Caco-2 (cell line): Measurements from ENCODE around the gene CAMKK1. TPM values are rescaled to one million over a fixed set of nuclear protein-coding genes. Genes with fewer than 3 reads are reported as not detected.

ENCODE experiments used
- BruUV-seq: library from RNA; stranded (reverse); fragments of 400-500 nt; replicated peaks from 2 replicates; lab custom pipeline; 2021; lab: Mats Ljungman, UMichigan
- CTCF ChIA-PET: fragments of 300-600 bp; sonication (Branson Sonifier 250); formaldehyde crosslinking; loops from one replicate; lab custom pipeline; 2022; ENCODE audit warnings: antibody characterized with exemption; lab: Charles Lee
- POLR2A ChIA-PET: fragments of 300-600 bp; sonication (Branson Sonifier 250); formaldehyde crosslinking; loops from one replicate; lab custom pipeline; 2022; ENCODE audit warnings: antibody characterized with exemption; lab: Charles Lee
- DNase-seq, 2 experiments: peaks; one replicate each; pipeline versions ENCODE4 v3.0.0 to v3.0.0-alpha.2; 2020 to 2022
- H3K27me3 ChIP-seq: replicated peaks from 2 replicates; pipeline ENCODE4 v1.6.0; 2011; ENCODE audit warnings: low read length; ENCODE audit not compliant: control insufficient read depth, insufficient read depth
- H3K36me3 ChIP-seq: 2 replicates; pipeline ENCODE4 v1.5.1; 2011; ENCODE audit warnings: low read length; ENCODE audit not compliant: control insufficient read depth, insufficient read depth
- H3K4me1 ChIP-seq: fragments of 250-450 bp; sonication (Bioruptor Pico); 2 replicates; pipeline ENCODE4 v1.5.1; 2020; ENCODE audit warnings: mild to moderate bottlenecking
- H3K4me3 ChIP-seq: 2 replicates; pipeline ENCODE4 v1.5.1; 2011; ENCODE audit warnings: low read depth, mild to moderate bottlenecking, control low read depth, low read length
- H3K9me3 ChIP-seq: fragments of 250-450 bp; sonication (Bioruptor Pico); 2 replicates; pipeline ENCODE4 v1.5.1; 2020; ENCODE audit warnings: mild to moderate bottlenecking, moderate library complexity
- H3K27ac Mint-ChIP-seq: one replicate; pipeline ENCODE4 v1.8.0; 2022; ENCODE audit warnings: mixed read lengths; ENCODE audit not compliant: unreplicated experiment
- H3K27me3 Mint-ChIP-seq: one replicate; pipeline ENCODE4 v1.8.0; 2022; ENCODE audit warnings: mixed read lengths; ENCODE audit not compliant: insufficient read depth, unreplicated experiment
- H3K36me3 Mint-ChIP-seq: one replicate; pipeline ENCODE4 v1.8.0; 2022; ENCODE audit warnings: mild to moderate bottlenecking, mixed read lengths; ENCODE audit not compliant: insufficient read depth, unreplicated experiment
- H3K4me1 Mint-ChIP-seq: one replicate; pipeline ENCODE4 v1.8.0; 2022; ENCODE audit warnings: low read depth, mixed read lengths; ENCODE audit not compliant: unreplicated experiment
- H3K4me3 Mint-ChIP-seq: one replicate; pipeline ENCODE4 v1.8.0; 2022; ENCODE audit warnings: mild to moderate bottlenecking, moderate library complexity, mixed read lengths; ENCODE audit not compliant: unreplicated experiment
- H3K9me3 Mint-ChIP-seq: one replicate; pipeline ENCODE4 v1.8.0; 2022; ENCODE audit warnings: mixed read lengths; ENCODE audit not compliant: unreplicated experiment
- CTCF ChIP-seq, 2 experiments: fragments of 200-600 bp in 1 of 2; IDR thresholded peaks; 1 replicate in 1 of 2; 2 replicates in 1 of 2; pipeline versions ENCODE4 v1.5.1 to v1.8.0; 2011 to 2022; ENCODE audit warnings: antibody characterized with exemption in 1 of 2, control low read depth in 1 of 2, inconsistent platforms in 1 of 2, low read depth in 1 of 2, low read length in 1 of 2, mild to moderate bottlenecking in 1 of 2, moderate library complexity in 1 of 2; ENCODE audit not compliant: insufficient read depth in 1 of 2, severe bottlenecking in 1 of 2, unreplicated experiment in 1 of 2
- intact Hi-C: fragments of 100-400 bp; cut with micrococcal nuclease; formaldehyde crosslinking; loops from one replicate; pipeline ENCODE4 v1.10.0; 2022; ENCODE audit not compliant: unreplicated experiment
- total RNA-seq: library from RNA; stranded (reverse); gene quantifications from 2 replicates; pipeline ENCODE4 v1.2.3, GENCODE V29; 2022

Gene CAMKK1
- total RNA-seq, 1 experiment from 2014 or later: 1.9 TPM

GRCh38 chr17:3879591-3880417 lies 13.0 kb downstream of the CAMKK1 start:
- Histone ChIP-seq H3K4me1 (no peaks in the 10 kb centered on the region), H3K27me3 (no peaks in the 10 kb centered on the region), H3K4me3 (no peak overlapping the region), H3K36me3 (no peaks in the 10 kb centered on the region), H3K9me3 (no peaks in the 10 kb centered on the region)
- POLR2A ChIA-PET: no interaction called here
- no peak overlapping the region for H3K27ac Mint-ChIP-seq
- CTCF ChIA-PET: no interaction called here
- DNase-seq: no peak
- no peaks in the 10 kb centered on the region for H3K36me3 Mint-ChIP-seq
- no peaks in the 10 kb centered on the region for H3K27me3 Mint-ChIP-seq
- no peak overlapping the region for H3K4me3 Mint-ChIP-seq
- no peaks in the 10 kb centered on the region for H3K9me3 Mint-ChIP-seq
- TF ChIP-seq CTCF (IDR thresholded peaks at IDR 0.05; ENCODE audit: insufficient read depth in 1 of 2, low read depth in 1 of 2, low read length in 1 of 2, severe bottlenecking in 1 of 2, unreplicated experiment in 1 of 2): no peak
- no peaks in the 10 kb centered on the region for H3K4me1 Mint-ChIP-seq
- no TSS peak for BruUV-seq
- intact Hi-C loops: no loop called here

GRCh38 chr17:3879186-3879585 lies 13.7 kb downstream of the CAMKK1 start:
- Mint-ChIP-seq H3K27ac (no peak overlapping the region), H3K36me3 (no peaks in the 10 kb centered on the region), H3K9me3 (no peaks in the 10 kb centered on the region), H3K4me1 (no peaks in the 10 kb centered on the region), H3K4me3 (no peak overlapping the region), H3K27me3 (no peaks in the 10 kb centered on the region)
- no peaks in the 10 kb centered on the region for H3K27me3 ChIP-seq
- H3K36me3 ChIP-seq: no peaks in the 10 kb centered on the region
- BruUV-seq: no TSS peak
- no peak for DNase-seq
- intact Hi-C loops: no loop called here
- H3K4me1 ChIP-seq: no peaks in the 10 kb centered on the region
- CTCF ChIA-PET: no interaction called here
- no peak overlapping the region for H3K4me3 ChIP-seq
- no peak for TF ChIP-seq CTCF (IDR thresholded peaks at IDR 0.05; ENCODE audit: insufficient read depth in 1 of 2, low read depth in 1 of 2, low read length in 1 of 2, severe bottlenecking in 1 of 2, unreplicated experiment in 1 of 2)
- H3K9me3 ChIP-seq: no peaks in the 10 kb centered on the region
- POLR2A ChIA-PET: no interaction called here

- Histone ChIP-seq H3K27me3 (no peaks in the 10 kb centered on the region), H3K4me1 (no peaks in the 10 kb centered on the region), H3K36me3 (no peaks in the 10 kb centered on the region), H3K4me3 (no peak overlapping the region), H3K9me3 (no peaks in the 10 kb centered on the region)
- Mint-ChIP-seq H3K36me3 (no peaks in the 10 kb centered on the region), H3K4me3 (no peak overlapping the region), H3K4me1 (no peaks in the 10 kb centered on the region), H3K27me3 (no peaks in the 10 kb centered on the region), H3K27ac (no peak overlapping the region), H3K9me3 (no peaks in the 10 kb centered on the region)
- ChIA-PET POLR2A (no interaction called here), CTCF (no interaction called here)
- DNase-seq: no peak
- no TSS peak for BruUV-seq
- TF ChIP-seq CTCF (IDR thresholded peaks at IDR 0.05; ENCODE audit: insufficient read depth in 1 of 2, low read depth in 1 of 2, low read length in 1 of 2, severe bottlenecking in 1 of 2, unreplicated experiment in 1 of 2): no peak
- intact Hi-C loops: no loop called here
Measured at GRCh38 chr17:3877220-3877619, 15.6 kb downstream of the CAMKK1 start.
